Liver (tissue), 3 donors: Measurements from ENCODE around the gene POU3F3.

Experiments
- CTCF ChIP-seq: fragments of 150-350 bp; IDR thresholded peaks from 2 replicates; pipeline ENCODE4 v1.5.1; 2017; ENCODE audit warnings: improper control_type of control experiment, low read depth, low read length; ENCODE audit not compliant: missing input control
- GABPA ChIP-seq, 2 donors: IDR thresholded peaks in 1 of 2; conservative IDR thresholded peaks in 1 of 2; 2 replicates each; pipeline ENCODE4 v1.6.1; 2016; ENCODE audit warnings: antibody characterized with exemption in 2 of 2, mild to moderate bottlenecking in 1 of 2, moderate library complexity in 1 of 2
- MAX ChIP-seq: IDR thresholded peaks from 2 replicates; pipeline ENCODE4 v1.6.1; 2016; ENCODE audit warnings: antibody characterized with exemption
- NR2F2 ChIP-seq: IDR thresholded peaks from 2 replicates; pipeline ENCODE4 v1.6.1; 2016; ENCODE audit warnings: antibody characterized with exemption
- REST ChIP-seq: IDR thresholded peaks from 2 replicates; pipeline ENCODE4 v1.6.1; 2016; ENCODE audit warnings: antibody characterized with exemption, mild to moderate bottlenecking
- SP1 ChIP-seq: IDR thresholded peaks from 2 replicates; pipeline ENCODE4 v1.6.1; 2018; ENCODE audit warnings: antibody characterized with exemption, mild to moderate bottlenecking
- TAF1 ChIP-seq: conservative IDR thresholded peaks from 2 replicates; pipeline ENCODE4 v1.6.1; 2016; ENCODE audit warnings: antibody characterized with exemption, mild to moderate bottlenecking
- donor health status: healthy.
- donor health status: healthy.

- no peak for TF ChIP-seq TAF1
- TF ChIP-seq SP1 = no peak
- no peak for TF ChIP-seq REST
- TF ChIP-seq GABPA (IDR thresholded peaks at IDR 0.05 in 1 of 2, conservative IDR thresholded peaks at IDR 0.05 in 1 of 2) = no peak
- TF ChIP-seq CTCF = no peak
- no peak for TF ChIP-seq NR2F2
- TF ChIP-seq MAX = no peak
Observed at GRCh38 chr2:104812286-104812685, 41.6 kb upstream of the POU3F3 start.
